GM12878 (cell line): ENCODE results near the gene BEAN1.

Experiments used
- GATAD2B ChIP-seq: fragments of 450-650 bp; conservative IDR thresholded peaks from 2 replicates; pipeline ENCODE4 v1.6.1; 2017; ENCODE audit warnings: low read depth, mild to moderate bottlenecking, moderate library complexity
- ZBTB11 ChIP-seq: fragments of 450-650 bp; formaldehyde crosslinking; IDR thresholded peaks from 2 replicates; pipeline ENCODE4 v1.5.0; 2022; ENCODE audit warnings: mild to moderate bottlenecking, missing genetic modification characterization

GRCh38 chr16:66475232-66475631, 48.1 kb downstream of the BEAN1 start:
- TF ChIP-seq ZBTB11 (no peak), GATAD2B (no peak)
